A549 (cell line): ENCODE results near the gene PTGDS. TPM values are rescaled to one million over a fixed set of nuclear protein-coding genes. Genes with fewer than 3 reads are reported as not detected.

ENCODE experiments used
- ATAC-seq, 2 experiments: fragments of 200-7000 bp in 1 of 2; fragments of >200 bp in 1 of 2; cut with Nextera tagmentation in 1 of 2; cut with Tn5 transposase in 1 of 2; 3 replicates each; pipeline versions ENCODE4 v1.8.0 to v1.9.1; 2018 to 2020; ENCODE audit warnings: mild to moderate bottlenecking in 1 of 2, moderate library complexity in 1 of 2
- CTCF ChIA-PET: fragments of 300-600 bp; sonication (Branson Sonifier 250); formaldehyde crosslinking; extraction: SDS; loops from one replicate; lab custom pipeline; 2021; ENCODE audit warnings: antibody characterized with exemption, inconsistent platforms; lab: Yijun Ruan, JAX
- POLR2A ChIA-PET: fragments of 350-600 bp; formaldehyde crosslinking; extraction: SDS; loops from one replicate; lab custom pipeline; 2021; ENCODE audit warnings: antibody characterized with exemption, inconsistent platforms; lab: Yijun Ruan, JAX
- DNase-seq, 2 experiments: peaks; one replicate each; pipeline versions ENCODE4 v3.0.0 to v3.0.0-alpha.2; 2011 to 2016; ENCODE audit warnings: low read depth in 1 of 2, low spot score in 1 of 2
- FAIRE-seq: peaks from 2 replicates; lab custom pipeline; 2011; peaks lifted over from hg19 to GRCh38; lab: Jason Lieb, UNC
- H3K27ac ChIP-seq, 2 experiments: fragments of >200 bp; sonication (Bioruptor Twin); formaldehyde crosslinking; 3 replicates each; pipeline ENCODE4 v1.5.1; 2016 to 2017
- H3K4me1 ChIP-seq: fragments of >200 bp; sonication (Bioruptor Twin); formaldehyde crosslinking; 3 replicates; pipeline ENCODE4 v1.6.1; 2016
- H3K4me2 ChIP-seq: fragments of >200 bp; sonication (Bioruptor Twin); formaldehyde crosslinking; 3 replicates; pipeline ENCODE4 v1.6.1; 2016
- H3K4me3 ChIP-seq: fragments of >200 bp; sonication (Bioruptor Twin); formaldehyde crosslinking; 3 replicates; pipeline ENCODE4 v1.5.1; 2016
- H3K9me3 ChIP-seq: fragments of >200 bp; sonication (Bioruptor Twin); formaldehyde crosslinking; 3 replicates; pipeline ENCODE4 v1.6.1; 2016
- BCL3 ChIP-seq: fragments of >200 bp; sonication (Bioruptor Twin); formaldehyde crosslinking; IDR thresholded peaks from 3 replicates; pipeline ENCODE4 v1.6.1; 2016
- CHD2 ChIP-seq: fragments of 150-350 bp; IDR thresholded peaks from 2 replicates; pipeline ENCODE4 v1.6.1; 2014; ENCODE audit warnings: low read length; ENCODE audit not compliant: partially characterized antibody
- CTCF ChIP-seq: fragments of >200 bp; sonication (Bioruptor Twin); formaldehyde crosslinking; IDR thresholded peaks from 3 replicates; pipeline ENCODE4 v1.5.1; 2016
- E2F6 ChIP-seq: IDR thresholded peaks from 2 replicates; pipeline ENCODE4 v1.6.1; 2012; ENCODE audit warnings: low read depth, borderline replicate concordance
- ELK1 ChIP-seq: fragments of 150-350 bp; IDR thresholded peaks from 2 replicates; pipeline ENCODE4 v1.6.1; 2014; ENCODE audit warnings: low read depth, mild to moderate bottlenecking, low read length
- EP300 ChIP-seq, 2 experiments: fragments of >200 bp; sonication (Bioruptor Twin); formaldehyde crosslinking; IDR thresholded peaks; 2 replicates in 1 of 2; 3 replicates in 1 of 2; pipeline ENCODE4 v1.6.1; 2016 to 2017
- FOXS1 ChIP-seq: fragments of 250-450 bp; sonication (Bioruptor Pico); IDR thresholded peaks from 2 replicates; pipeline ENCODE4 v1.5.0; 2020; ENCODE audit warnings: mild to moderate bottlenecking, moderate library complexity
- HOXA7 ChIP-seq: fragments of 250-450 bp; sonication (Bioruptor Pico); IDR thresholded peaks from 2 replicates; pipeline ENCODE4 v1.5.0; 2020; ENCODE audit warnings: mild to moderate bottlenecking, moderate library complexity
- HOXB5 ChIP-seq: fragments of 250-450 bp; sonication (Bioruptor Pico); IDR thresholded peaks from 2 replicates; pipeline ENCODE4 v1.5.0; 2020; ENCODE audit warnings: mild to moderate bottlenecking, moderate library complexity
- JUN ChIP-seq, 2 experiments: fragments of >200 bp; sonication (Bioruptor Twin); formaldehyde crosslinking; IDR thresholded peaks; 2 replicates in 1 of 2; 3 replicates in 1 of 2; pipeline ENCODE4 v1.6.1; 2016 to 2017
- KDM5A ChIP-seq: fragments of 200-600 bp; sonication (generic); IDR thresholded peaks from 2 replicates; pipeline ENCODE4 v1.6.1; 2016; ENCODE audit warnings: antibody characterized with exemption, mild to moderate bottlenecking
- MAX ChIP-seq: IDR thresholded peaks from 2 replicates; pipeline ENCODE4 v1.6.1; 2012
- MYC ChIP-seq: IDR thresholded peaks from 2 replicates; pipeline ENCODE4 v1.6.1; 2012; ENCODE audit warnings: mild to moderate bottlenecking, inconsistent platforms, low read length, improper control_type of control experiment, borderline replicate concordance
- NPAS2 ChIP-seq: fragments of 250-450 bp; sonication (Bioruptor Pico); IDR thresholded peaks from 2 replicates; pipeline ENCODE4 v1.8.0; 2022; ENCODE audit warnings: mild to moderate bottlenecking, moderate library complexity, borderline replicate concordance
- NR3C1 ChIP-seq: fragments of >200 bp; sonication (Bioruptor Twin); formaldehyde crosslinking; IDR thresholded peaks from 3 replicates; pipeline ENCODE4 v1.6.1; 2017
- PHF8 ChIP-seq: fragments of 200-600 bp; sonication (generic); IDR thresholded peaks from 2 replicates; pipeline ENCODE4 v1.6.1; 2016; ENCODE audit warnings: low read depth, mild to moderate bottlenecking, antibody characterized with exemption, moderate library complexity, borderline replicate concordance
- POLR2A ChIP-seq: IDR thresholded peaks from 2 replicates; pipeline ENCODE4 v1.6.1; 2012; ENCODE audit warnings: mild to moderate bottlenecking, low read length
- POLR2AphosphoS2 ChIP-seq: conservative IDR thresholded peaks from 2 replicates; pipeline ENCODE4 v1.6.1; 2012; ENCODE audit warnings: low read length, improper control_type of control experiment, inconsistent platforms
- REST ChIP-seq: fragments of 200-600 bp; sonication (generic); IDR thresholded peaks from 2 replicates; pipeline ENCODE4 v1.6.1; 2016; ENCODE audit warnings: antibody characterized with exemption, mild to moderate bottlenecking, moderate library complexity
- ZC3H11A ChIP-seq: fragments of 450-650 bp; IDR thresholded peaks from 2 replicates; pipeline ENCODE4 v1.6.1; 2014; ENCODE audit warnings: antibody characterized with exemption, mild to moderate bottlenecking
- ZSCAN20 ChIP-seq: fragments of 250-450 bp; sonication (Bioruptor Pico); IDR thresholded peaks from 2 replicates; pipeline ENCODE4 v1.8.0; 2022; ENCODE audit warnings: mild to moderate bottlenecking, moderate library complexity
- WGBS: methylation state at CpG from one replicate; pipeline ENCODE4 v1.1.6; 2017; ENCODE audit errors: missing lambda C conversion rate; 5-methylcytosine and 5-hydroxymethylcytosine counted together
- polyA plus RNA-seq, 4 experiments: library from polyadenylated mRNA; depleted of rRNA in 3 of 4; stranded (reverse); fragments of >200 nt; fragmentation: RNase III in 1 of 4; extraction: RNeasy Plus Mini Kit Qiagen cat#74134 plus additional on column Dnase treatment in 1 of 4; gene quantifications; 2 replicates in 3 of 4; 3 replicates in 1 of 4; pipeline ENCODE4 v1.2.3, GENCODE V29; 2011 to 2017

The PTGDS gene
- polyA plus RNA-seq, 2 of the 4 experiments (the other 2 are of a cell fraction), result 0.26 to 0.31 TPM

- 81% methylated on average over 10 of the region's 10 CpGs for WGBS
- FAIRE-seq (no peak), DNase-seq (no peak), ATAC-seq (no peak)
- H3K9me3 ChIP-seq, result peaks cover 3% of the 10 kb centered on the region; the same call in 1 of the 3 replicates
- peak overlapping the region; percentile 21 to 97; a peak in 3 of 6 replicates for H3K27ac ChIP-seq
- TF ChIP-seq ZC3H11A, result no peak
- TF ChIP-seq ELK1, result no peak
- no peak for TF ChIP-seq HOXB5
- TF ChIP-seq NPAS2 (CRISPR knock-in tag), result no peak
- TF ChIP-seq KDM5A, result no peak
- TF ChIP-seq CTCF, result no peak
- no peak for TF ChIP-seq FOXS1 (CRISPR knock-in tag)
- TF ChIP-seq E2F6, result no peak
- TF ChIP-seq ZSCAN20, result no peak
- TF ChIP-seq REST, result no peak
- no peak for TF ChIP-seq CHD2
- H3K4me1 ChIP-seq, result peaks cover 27% of the 10 kb centered on the region
- H3K4me2 ChIP-seq, result 0 out of 3 replicates have a peak overlapping the region, but pooled peaks have one; percentile 10
- no peak overlapping the region for H3K4me3 ChIP-seq
- CTCF ChIA-PET, result interaction anchor here (0.9 to 4.7 kb wide), 6 partner anchors 39 to 148 kb away, joined by 3 to 29 read pairs (median 6); partner anchors contain the start of genes ABCA2 and AJM1
- POLR2A ChIA-PET, result interaction anchor here (1.9 kb wide), 1 partner anchor 96 kb away, joined by 6 read pairs; the partner anchor contains the start of gene MAN1B1
These were observed 13.1 kb downstream of the PTGDS start for GRCh38 chr9:136990242-136990911.

- CTCF ChIA-PET, result interaction anchor here (0.6 to 6.6 kb wide), 14 partner anchors 13 to 149 kb away, joined by 3 to 34 read pairs (median 4); partner anchors contain the start of genes ABCA2 and NPDC1
These were observed 14.9 kb downstream of the PTGDS start, which contains the start of gene PAXX for GRCh38 chr9:136991993-136992818. TSS of gene PAXX (plus strand) at chr9:136992422. CDS start at chr9:136992444, 22 bp downstream.

More at GRCh38 chr9:136991993-136992818, 14.9 kb downstream of the PTGDS start, which contains the start of gene PAXX:
- ATAC-seq (peak; percentile 74 to 82), FAIRE-seq (no peak), DNase-seq (peak; percentile 88 to 94)
- peak; percentile 60; the same call in 1 of the 2 replicates for TF ChIP-seq HOXB5
- TF ChIP-seq BCL3, result 0 out of 3 replicates have a peak, but pooled peaks have one; percentile 71
- peak; percentile 89 for TF ChIP-seq MAX
- peak in 1 of 2 experiments; percentile 83; a peak in 2 of 5 replicates for TF ChIP-seq JUN (IDR thresholded peaks at IDR 0.05)
- TF ChIP-seq POLR2AphosphoS2, result no peak
- TF ChIP-seq E2F6, result peak; percentile 89
- peak; percentile 65 for TF ChIP-seq POLR2A
- no peak for TF ChIP-seq NR3C1
- peak; percentile 23; the same call in 1 of the 2 replicates for TF ChIP-seq PHF8
- TF ChIP-seq HOXA7, result no peak
- TF ChIP-seq EP300 (IDR thresholded peaks at IDR 0.05), result no peak
- peak; percentile 49; the same call in 1 of the 2 replicates for TF ChIP-seq MYC
- Histone ChIP-seq H3K9me3 (peaks cover 3% of the 10 kb centered on the region; the same call in 1 of the 3 replicates), H3K27ac (peak within 1 kb of the TSS; percentile 91 to 97), H3K4me3 (peak within 1 kb of the TSS; percentile 89), H3K4me1 (peaks cover 45% of the 10 kb centered on the region), H3K4me2 (peak within 1 kb of the TSS; percentile 95)
- POLR2A ChIA-PET, result interaction anchor here (0.6 to 1.9 kb wide), 22 partner anchors 8 to 407 kb away, joined by 3 to 20 read pairs (median 5); partner anchors contain the start of gene MAN1B1
- 0% methylated on average over 19 of the region's 92 CpGs for WGBS
